Liver (tissue), 9 donors: ENCODE results near the gene DIO3. TPM values are rescaled to one million over a fixed set of nuclear protein-coding genes. Genes with fewer than 3 reads are reported as not detected.

Experiments used
- DNase-seq: peaks from one replicate; pipeline ENCODE4 v3.0.0-alpha.2; 2017; ENCODE audit warnings: low spot score
- H3K27ac ChIP-seq, 2 donors: one replicate each; pipeline ENCODE4 v1.7.0; 2013; ENCODE audit warnings: inconsistent platforms in 2 of 2, low read length in 2 of 2, control low read depth in 1 of 2, low read depth in 1 of 2, mild to moderate bottlenecking in 1 of 2
- H3K27me3 ChIP-seq, 4 donors: one replicate each; pipeline versions ENCODE4 v1.6.1 to v1.7.0; 2013; ENCODE audit warnings: low read length in 3 of 4, inconsistent platforms in 1 of 4, mild to moderate bottlenecking in 1 of 4, moderate library complexity in 1 of 4; ENCODE audit not compliant: control insufficient read depth in 4 of 4, insufficient read depth in 4 of 4
- H3K36me3 ChIP-seq, 4 donors: one replicate each; pipeline versions ENCODE4 v1.6.1 to v1.7.0; 2013; ENCODE audit warnings: low read length in 3 of 4, mild to moderate bottlenecking in 3 of 4, low read depth in 1 of 4, moderate library complexity in 1 of 4; ENCODE audit not compliant: control insufficient read depth in 4 of 4, insufficient read depth in 3 of 4
- H3K4me1 ChIP-seq, 4 donors: one replicate each; pipeline versions ENCODE4 v1.6.1 to v1.7.0; 2013; ENCODE audit warnings: low read length in 3 of 4, mild to moderate bottlenecking in 3 of 4, moderate library complexity in 1 of 4; ENCODE audit not compliant: control insufficient read depth in 4 of 4, insufficient read depth in 4 of 4
- H3K4me3 ChIP-seq, 3 donors: one replicate each; pipeline versions ENCODE4 v1.6.1 to v1.7.0; 2013; ENCODE audit warnings: low read length in 3 of 3, control low read depth in 1 of 3, low read depth in 1 of 3, mild to moderate bottlenecking in 1 of 3
- H3K9ac ChIP-seq, 2 donors: one replicate each; pipeline ENCODE4 v1.7.0; 2013; ENCODE audit warnings: low read length in 2 of 2, mild to moderate bottlenecking in 2 of 2, moderate library complexity in 2 of 2, control low read depth in 1 of 2, low read depth in 1 of 2
- H3K9me3 ChIP-seq, 4 donors: one replicate each; pipeline versions ENCODE4 v1.6.1 to v1.7.0; 2013; ENCODE audit warnings: low read length in 3 of 4; ENCODE audit not compliant: control insufficient read depth in 4 of 4
- ATF3 ChIP-seq: IDR thresholded peaks from 2 replicates; pipeline ENCODE4 v1.6.1; 2016; ENCODE audit warnings: antibody characterized with exemption
- EGR1 ChIP-seq, 2 donors: IDR thresholded peaks; 2 replicates each; pipeline ENCODE4 v1.6.1; 2016 to 2018; ENCODE audit warnings: antibody characterized with exemption in 2 of 2, low read depth in 2 of 2
- FOXA1 ChIP-seq: IDR thresholded peaks from 2 replicates; pipeline ENCODE4 v1.6.1; 2016; ENCODE audit warnings: antibody characterized with exemption
- GABPA ChIP-seq, 2 donors: IDR thresholded peaks in 1 of 2; conservative IDR thresholded peaks in 1 of 2; 2 replicates each; pipeline ENCODE4 v1.6.1; 2016; ENCODE audit warnings: antibody characterized with exemption in 2 of 2, mild to moderate bottlenecking in 1 of 2, moderate library complexity in 1 of 2
- JUND ChIP-seq, 2 donors: IDR thresholded peaks; 2 replicates each; pipeline ENCODE4 v1.6.1; 2016; ENCODE audit warnings: antibody characterized with exemption in 2 of 2
- NR2F2 ChIP-seq: IDR thresholded peaks from 2 replicates; pipeline ENCODE4 v1.6.1; 2016; ENCODE audit warnings: antibody characterized with exemption
- RAD21 ChIP-seq, 2 donors: IDR thresholded peaks; 2 replicates each; pipeline ENCODE4 v1.6.1; 2016; ENCODE audit warnings: antibody characterized with exemption in 2 of 2, mild to moderate bottlenecking in 2 of 2
- SP1 ChIP-seq: IDR thresholded peaks from 2 replicates; pipeline ENCODE4 v1.6.1; 2018; ENCODE audit warnings: antibody characterized with exemption, mild to moderate bottlenecking
- TAF1 ChIP-seq: conservative IDR thresholded peaks from 2 replicates; pipeline ENCODE4 v1.6.1; 2016; ENCODE audit warnings: antibody characterized with exemption, mild to moderate bottlenecking
- ZBTB33 ChIP-seq: IDR thresholded peaks from 2 replicates; pipeline ENCODE4 v1.6.1; 2016; ENCODE audit warnings: antibody characterized with exemption
- WGBS: extraction: QIAGEN DNeasy Blood & Tissue Kit; methylation state at CpG from one replicate; pipeline ENCODE4 v1.1.7; 2013; 5-methylcytosine and 5-hydroxymethylcytosine counted together
- polyA plus RNA-seq, 2 donors: library from polyadenylated mRNA; stranded (reverse) in 1 of 2; unstranded in 1 of 2; fragments of 200-250 nt in 1 of 2; fragments of >200 nt in 1 of 2; fragmentation: Nextera tagmentation in 1 of 2; extraction: Ambion mirVana in 1 of 2; gene quantifications; one replicate each; pipeline versions ENCODE4 v1.2.1 to v1.2.3, GENCODE V29; 2013 to 2015
- total RNA-seq, 2 donors: library from RNA; depleted of rRNA; stranded (reverse); fragments of >200 nt; gene quantifications; one replicate each; pipeline ENCODE4 v1.2.3, GENCODE V29; 2014
- TF ChIP-seq, protein P1 (sequence below): IDR thresholded peaks from 2 replicates; pipeline ENCODE4 v1.6.1; 2016; ENCODE audit warnings: antibody characterized with exemption, mild to moderate bottlenecking
- TF ChIP-seq, protein P2 (sequence below): fragments of 150-350 bp; IDR thresholded peaks from 2 replicates; pipeline ENCODE4 v1.5.1; 2017; ENCODE audit warnings: improper control_type of control experiment, low read depth, low read length; ENCODE audit not compliant: missing input control
- TF ChIP-seq, protein P3 (sequence below): IDR thresholded peaks from 2 replicates; pipeline ENCODE4 v1.6.1; 2016; ENCODE audit warnings: antibody characterized with exemption
- donor health status: healthy.
- donor health status: healthy.
- donor health status: healthy.
- donor health status: healthy.
- donor health status: healthy.

Gene DIO3
- total and polyA plus RNA-seq, 4 donors = 0.17 to 9.3 (median 0.51) TPM; not detected in 1

DNA sequence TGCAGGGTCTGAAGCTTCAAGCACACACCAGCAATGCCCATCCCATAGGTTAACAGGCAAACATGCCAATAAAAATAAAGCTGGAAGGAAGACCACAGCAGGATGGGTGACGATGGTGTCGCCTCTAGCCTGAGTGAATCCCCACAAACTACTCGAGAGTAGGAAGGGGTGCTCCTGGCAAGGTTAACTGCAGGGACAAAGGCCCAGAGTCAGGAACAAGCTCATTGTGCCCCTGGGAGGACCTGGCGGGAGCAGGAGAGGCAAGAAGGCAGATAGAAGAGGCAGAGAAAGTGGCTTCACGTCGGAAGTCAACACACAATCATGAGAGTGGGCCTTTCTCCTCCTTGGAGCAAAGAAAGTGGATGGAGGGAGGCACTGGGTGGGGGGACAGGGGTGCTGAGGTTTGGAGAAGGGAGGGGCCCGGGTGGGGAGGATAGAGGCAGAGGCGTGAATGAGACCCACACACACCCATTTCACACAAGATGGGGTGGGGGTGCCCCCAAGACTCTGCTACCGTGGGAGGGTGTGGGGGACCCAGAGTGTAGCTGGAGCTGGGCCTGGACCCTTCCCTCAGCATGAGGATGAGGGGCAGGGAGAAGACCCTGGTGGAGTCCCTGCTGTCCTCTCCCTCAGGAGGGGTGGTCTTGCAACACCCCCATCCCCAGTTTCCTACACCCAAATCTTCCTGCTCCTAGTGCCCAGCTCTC lies 43.1 kb downstream of the DIO3 start:
- no peaks in the 10 kb centered on the region for H3K9me3 ChIP-seq
- TF ChIP-seq, protein P1, sequence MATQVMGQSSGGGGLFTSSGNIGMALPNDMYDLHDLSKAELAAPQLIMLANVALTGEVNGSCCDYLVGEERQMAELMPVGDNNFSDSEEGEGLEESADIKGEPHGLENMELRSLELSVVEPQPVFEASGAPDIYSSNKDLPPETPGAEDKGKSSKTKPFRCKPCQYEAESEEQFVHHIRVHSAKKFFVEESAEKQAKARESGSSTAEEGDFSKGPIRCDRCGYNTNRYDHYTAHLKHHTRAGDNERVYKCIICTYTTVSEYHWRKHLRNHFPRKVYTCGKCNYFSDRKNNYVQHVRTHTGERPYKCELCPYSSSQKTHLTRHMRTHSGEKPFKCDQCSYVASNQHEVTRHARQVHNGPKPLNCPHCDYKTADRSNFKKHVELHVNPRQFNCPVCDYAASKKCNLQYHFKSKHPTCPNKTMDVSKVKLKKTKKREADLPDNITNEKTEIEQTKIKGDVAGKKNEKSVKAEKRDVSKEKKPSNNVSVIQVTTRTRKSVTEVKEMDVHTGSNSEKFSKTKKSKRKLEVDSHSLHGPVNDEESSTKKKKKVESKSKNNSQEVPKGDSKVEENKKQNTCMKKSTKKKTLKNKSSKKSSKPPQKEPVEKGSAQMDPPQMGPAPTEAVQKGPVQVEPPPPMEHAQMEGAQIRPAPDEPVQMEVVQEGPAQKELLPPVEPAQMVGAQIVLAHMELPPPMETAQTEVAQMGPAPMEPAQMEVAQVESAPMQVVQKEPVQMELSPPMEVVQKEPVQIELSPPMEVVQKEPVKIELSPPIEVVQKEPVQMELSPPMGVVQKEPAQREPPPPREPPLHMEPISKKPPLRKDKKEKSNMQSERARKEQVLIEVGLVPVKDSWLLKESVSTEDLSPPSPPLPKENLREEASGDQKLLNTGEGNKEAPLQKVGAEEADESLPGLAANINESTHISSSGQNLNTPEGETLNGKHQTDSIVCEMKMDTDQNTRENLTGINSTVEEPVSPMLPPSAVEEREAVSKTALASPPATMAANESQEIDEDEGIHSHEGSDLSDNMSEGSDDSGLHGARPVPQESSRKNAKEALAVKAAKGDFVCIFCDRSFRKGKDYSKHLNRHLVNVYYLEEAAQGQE = no peak
- TF ChIP-seq, protein P2, sequence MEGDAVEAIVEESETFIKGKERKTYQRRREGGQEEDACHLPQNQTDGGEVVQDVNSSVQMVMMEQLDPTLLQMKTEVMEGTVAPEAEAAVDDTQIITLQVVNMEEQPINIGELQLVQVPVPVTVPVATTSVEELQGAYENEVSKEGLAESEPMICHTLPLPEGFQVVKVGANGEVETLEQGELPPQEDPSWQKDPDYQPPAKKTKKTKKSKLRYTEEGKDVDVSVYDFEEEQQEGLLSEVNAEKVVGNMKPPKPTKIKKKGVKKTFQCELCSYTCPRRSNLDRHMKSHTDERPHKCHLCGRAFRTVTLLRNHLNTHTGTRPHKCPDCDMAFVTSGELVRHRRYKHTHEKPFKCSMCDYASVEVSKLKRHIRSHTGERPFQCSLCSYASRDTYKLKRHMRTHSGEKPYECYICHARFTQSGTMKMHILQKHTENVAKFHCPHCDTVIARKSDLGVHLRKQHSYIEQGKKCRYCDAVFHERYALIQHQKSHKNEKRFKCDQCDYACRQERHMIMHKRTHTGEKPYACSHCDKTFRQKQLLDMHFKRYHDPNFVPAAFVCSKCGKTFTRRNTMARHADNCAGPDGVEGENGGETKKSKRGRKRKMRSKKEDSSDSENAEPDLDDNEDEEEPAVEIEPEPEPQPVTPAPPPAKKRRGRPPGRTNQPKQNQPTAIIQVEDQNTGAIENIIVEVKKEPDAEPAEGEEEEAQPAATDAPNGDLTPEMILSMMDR = no peak
- TF ChIP-seq ZBTB33 = no peak
- no peak for TF ChIP-seq EGR1 (IDR thresholded peaks at IDR 0.05; ENCODE audit: low read depth in 2 of 2)
- TF ChIP-seq SP1 = no peak
- TF ChIP-seq NR2F2 = no peak
- TF ChIP-seq ATF3 = no peak
- no peak for TF ChIP-seq FOXA1
- TF ChIP-seq JUND (IDR thresholded peaks at IDR 0.05) = no peak
- TF ChIP-seq, protein P3, sequence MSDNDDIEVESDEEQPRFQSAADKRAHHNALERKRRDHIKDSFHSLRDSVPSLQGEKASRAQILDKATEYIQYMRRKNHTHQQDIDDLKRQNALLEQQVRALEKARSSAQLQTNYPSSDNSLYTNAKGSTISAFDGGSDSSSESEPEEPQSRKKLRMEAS = no peak
- TF ChIP-seq TAF1 = no peak
- H3K4me1 ChIP-seq = no peaks in the 10 kb centered on the region
- H3K9ac ChIP-seq = no peak overlapping the region
- WGBS = 88% methylated on average over 9 of the region's 9 CpGs
- H3K4me3 ChIP-seq = no peak overlapping the region
- no peaks in the 10 kb centered on the region for H3K36me3 ChIP-seq
- H3K27me3 ChIP-seq = no peaks in the 10 kb centered on the region
- H3K27ac ChIP-seq = no peak overlapping the region
- DNase-seq = peak; percentile 24

- Histone ChIP-seq H3K4me3 (no peak overlapping the region), H3K9ac (no peak overlapping the region), H3K27ac (no peak overlapping the region), H3K9me3 (no peaks in the 10 kb centered on the region), H3K27me3 (peaks cover 0 to 3% (median 0%) of the 10 kb centered on the region in 4 donors), H3K36me3 (no peaks in the 10 kb centered on the region), H3K4me1 (no peaks in the 10 kb centered on the region)
- no peak for DNase-seq
- WGBS = 87% methylated on average over 11 of the region's 11 CpGs
- TF ChIP-seq, protein P2 = no peak
- TF ChIP-seq, protein P1 = no peak
- no peak for TF ChIP-seq JUND (IDR thresholded peaks at IDR 0.05)
- no peak for TF ChIP-seq RAD21 (IDR thresholded peaks at IDR 0.05)
- TF ChIP-seq ATF3 = no peak
- TF ChIP-seq NR2F2 = no peak
- no peak for TF ChIP-seq EGR1 (IDR thresholded peaks at IDR 0.05; ENCODE audit: low read depth in 2 of 2)
- TF ChIP-seq SP1 = no peak
- TF ChIP-seq GABPA (IDR thresholded peaks at IDR 0.05 in 1 of 2, conservative IDR thresholded peaks at IDR 0.05 in 1 of 2) = no peak
These were observed 43.9 kb downstream of the DIO3 start for GRCh38 chr14:101604935-101605780.
